ENCODE data around the gene GPR31. TPM values are rescaled to one million over a fixed set of nuclear protein-coding genes. Genes with fewer than 3 reads are reported as not detected.
"Not testable (repeated sequence)": the region's sequence is repeated elsewhere in the genome, so short reads cannot be mapped to it uniquely, and the experiment has no call there.

The GPR31 gene
- total and polyA plus RNA-seq, 2 of the 4 experiments (the other 2 are of a cell fraction), result not detected

- H3K14ac ChIP-seq (replicated peaks; ENCODE audit: low read depth, low read length); H2AK5ac ChIP-seq (ENCODE audit: low read depth, low read length); H2AFZ ChIP-seq (replicated peaks; ENCODE audit: low read length, poor library complexity); H3K36me3 ChIP-seq (ENCODE audit: control insufficient read depth, insufficient read depth, low read length); intact Hi-C loops (cut with micrococcal nuclease); H4K20me1 ChIP-seq (ENCODE audit: insufficient read depth, low read length); H4K5ac ChIP-seq (ENCODE audit: low read depth, low read length); H2AK9ac ChIP-seq (replicated peaks; ENCODE audit: low read depth, low read length, poor library complexity); H3K4me2 ChIP-seq (ENCODE audit: low read depth, low read length); CTCF ChIA-PET; H3K79me1 ChIP-seq (ENCODE audit: low read depth in 1 of 2, low read length in 2 of 2); ATAC-seq (ENCODE audit: low read depth); H3K4me3 ChIP-seq (ENCODE audit: insufficient read depth, low read depth, low read length); H2BK5ac ChIP-seq (ENCODE audit: low read depth, low read length, poor library complexity, severe bottlenecking); H3K18ac ChIP-seq (ENCODE audit: low read depth, low read length); H2BK120ac ChIP-seq (ENCODE audit: low read depth, low read length); H3K56ac ChIP-seq (ENCODE audit: extremely low read depth, insufficient read depth, low read length); H4K8ac ChIP-seq (ENCODE audit: low read depth in 2 of 2, low read length in 2 of 2); H3K9me3 ChIP-seq (ENCODE audit: control insufficient read depth, insufficient read depth, low read length); BruUV-seq (replicated peaks); dilution Hi-C loops (cut with HindIII; ENCODE audit: low sequenced_read_pairs, unreplicated experiment); H2BK15ac ChIP-seq (ENCODE audit: low read depth, low read length); H3K9me1 ChIP-seq (ENCODE audit: insufficient read depth, low read length); H3K9ac ChIP-seq (ENCODE audit: low read depth, low read length); H3K4me1 ChIP-seq (ENCODE audit: control insufficient read depth, insufficient read depth, low read length); H2BK20ac ChIP-seq (ENCODE audit: low read depth, low read length); H3K27ac ChIP-seq (ENCODE audit: insufficient read depth, low read length); H3K4ac ChIP-seq (ENCODE audit: low read depth, low read length); in situ Hi-C loops (cut with MboI; ENCODE audit: low sequenced_read_pairs); POLR2A ChIA-PET (ENCODE audit: unreplicated experiment); H3K27me3 ChIP-seq (ENCODE audit: control insufficient read depth, insufficient read depth, low read length); H4K91ac ChIP-seq (ENCODE audit: insufficient read depth, low read depth, low read length); DNase-seq; H3K23ac ChIP-seq (ENCODE audit: low read depth, low read length): not testable (repeated sequence)
- WGBS, 2 experiments (ENCODE audit: extremely low coverage in 2 of 2, insufficient read length in 1 of 2), result no CpG with 5 or more reads among the region's 13 CpGs
Measured at GRCh38 chr6:167172011-167172410, 14.2 kb upstream of the GPR31 start.

GRCh38 chr6:167171300-167171699, 13.5 kb upstream of the GPR31 start:
- CTCF ChIA-PET; dilution Hi-C loops (cut with HindIII; ENCODE audit: low sequenced_read_pairs, unreplicated experiment); H3K14ac ChIP-seq (replicated peaks; ENCODE audit: low read depth, low read length); H4K5ac ChIP-seq (ENCODE audit: low read depth, low read length); H2AFZ ChIP-seq (replicated peaks; ENCODE audit: low read length, poor library complexity); H3K79me1 ChIP-seq (ENCODE audit: low read depth in 1 of 2, low read length in 2 of 2); H2BK120ac ChIP-seq (ENCODE audit: low read depth, low read length); intact Hi-C loops (cut with micrococcal nuclease); H2BK20ac ChIP-seq (ENCODE audit: low read depth, low read length); in situ Hi-C loops (cut with MboI; ENCODE audit: low sequenced_read_pairs); H2AK5ac ChIP-seq (ENCODE audit: low read depth, low read length); H2AK9ac ChIP-seq (replicated peaks; ENCODE audit: low read depth, low read length, poor library complexity); H4K91ac ChIP-seq (ENCODE audit: insufficient read depth, low read depth, low read length); H3K4ac ChIP-seq (ENCODE audit: low read depth, low read length); H3K27ac ChIP-seq (ENCODE audit: insufficient read depth, low read length); H3K4me3 ChIP-seq (ENCODE audit: insufficient read depth, low read depth, low read length); ATAC-seq (ENCODE audit: low read depth); H3K23ac ChIP-seq (ENCODE audit: low read depth, low read length); DNase-seq; H3K9me3 ChIP-seq (ENCODE audit: control insufficient read depth, insufficient read depth, low read length); H4K20me1 ChIP-seq (ENCODE audit: insufficient read depth, low read length); H3K56ac ChIP-seq (ENCODE audit: extremely low read depth, insufficient read depth, low read length); H2BK15ac ChIP-seq (ENCODE audit: low read depth, low read length); POLR2A ChIA-PET (ENCODE audit: unreplicated experiment); H3K27me3 ChIP-seq (ENCODE audit: control insufficient read depth, insufficient read depth, low read length); H3K9ac ChIP-seq (ENCODE audit: low read depth, low read length); H4K8ac ChIP-seq (ENCODE audit: low read depth in 2 of 2, low read length in 2 of 2); BruUV-seq (replicated peaks); H3K9me1 ChIP-seq (ENCODE audit: insufficient read depth, low read length); H3K18ac ChIP-seq (ENCODE audit: low read depth, low read length); H3K4me1 ChIP-seq (ENCODE audit: control insufficient read depth, insufficient read depth, low read length); H3K4me2 ChIP-seq (ENCODE audit: low read depth, low read length); H2BK5ac ChIP-seq (ENCODE audit: low read depth, low read length, poor library complexity, severe bottlenecking); H3K36me3 ChIP-seq (ENCODE audit: control insufficient read depth, insufficient read depth, low read length): not testable (repeated sequence)
- WGBS, 2 experiments (ENCODE audit: extremely low coverage in 2 of 2, insufficient read length in 1 of 2), result no CpG with 5 or more reads among the region's 11 CpGs
